Stimulated activated CD8-positive, alpha-beta memory T cell treated with anti-CD3 and anti-CD28 coated beads, Interleukin-4, amount 100 ng/mL, for 24 hours (primary cell): ENCODE data around the gene AAK1.
"Not testable (repeated sequence)": the region's sequence is repeated elsewhere in the genome, so short reads cannot be mapped to it uniquely, and the experiment has no call there.

ENCODE experiments used
- DNase-seq: peaks from one replicate; pipeline ENCODE4 v3.0.0-alpha.2; 2020; ENCODE audit warnings: low read depth

Gene AAK1

GRCh38 chr2:69624611-69625010 lies 18.9 kb downstream of the AAK1 start:
- DNase-seq = no peak

DNA sequence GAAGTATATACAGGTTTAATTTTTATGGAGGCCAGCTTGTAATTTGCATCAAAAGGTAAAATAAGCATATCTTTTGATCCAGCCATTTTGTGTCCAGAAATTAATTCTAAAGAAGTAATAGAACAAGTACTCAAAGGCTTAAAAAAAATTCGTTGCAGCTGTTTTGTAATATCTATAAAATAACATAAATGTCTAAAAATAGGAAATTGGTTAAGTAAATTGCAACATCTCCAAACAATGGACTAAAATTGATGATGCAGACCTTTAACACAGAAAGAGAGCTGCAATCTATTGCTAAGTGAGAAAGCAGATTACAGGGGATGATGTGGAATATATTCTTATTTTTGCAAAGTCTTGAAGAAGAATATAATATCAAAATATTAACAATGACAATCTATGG lies 19.4 kb downstream of the AAK1 start:
- DNase-seq = no peak

DNA sequence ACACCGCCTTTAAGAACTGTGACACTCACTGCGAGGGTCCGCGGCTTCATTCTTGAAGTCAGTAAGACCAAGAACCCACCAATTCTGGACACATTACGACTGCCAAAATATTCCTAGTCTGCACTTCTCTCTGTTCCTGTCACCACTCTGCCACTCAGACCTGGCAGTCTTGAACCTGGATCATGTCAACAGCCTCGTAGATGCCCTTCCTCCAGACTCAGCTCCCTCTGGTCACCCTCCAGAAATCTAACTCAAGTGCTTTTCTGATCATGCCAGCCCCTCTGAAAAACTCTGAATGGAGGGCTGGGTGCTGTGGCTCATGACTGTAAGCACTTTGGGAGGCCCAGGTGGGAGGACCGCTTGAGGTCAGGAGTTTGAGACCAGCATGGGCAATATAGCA lies 20.3 kb downstream of the AAK1 start:
- DNase-seq = no peak

- not testable (repeated sequence) for DNase-seq
These were observed 20.7 kb downstream of the AAK1 start for GRCh38 chr2:69622805-69623204.

- not testable (repeated sequence) for DNase-seq
These were observed 21.5 kb downstream of the AAK1 start for GRCh38 chr2:69622017-69622540.

GRCh38 chr2:69621440-69621839 lies 22.1 kb downstream of the AAK1 start:
- no peak for DNase-seq

DNA sequence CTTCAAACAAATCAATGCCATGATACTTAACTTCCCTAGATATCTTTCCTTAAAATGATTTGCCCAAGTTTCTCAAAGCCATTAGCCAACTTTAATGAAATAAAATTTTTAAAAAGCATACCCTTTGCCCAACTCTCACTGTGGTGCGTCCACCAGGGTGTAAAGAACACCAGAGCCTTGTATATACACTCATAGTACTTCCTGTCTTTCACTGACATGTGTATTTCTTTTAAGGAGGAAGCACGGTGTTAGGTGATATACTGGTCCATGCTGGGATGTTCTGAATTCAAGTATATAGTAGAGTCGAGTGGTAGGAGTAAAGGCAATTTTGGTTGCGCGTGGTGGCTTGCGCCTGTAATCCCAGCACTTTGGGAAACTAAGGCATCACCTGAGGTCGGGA lies 22.7 kb downstream of the AAK1 start:
- no peak for DNase-seq

DNA sequence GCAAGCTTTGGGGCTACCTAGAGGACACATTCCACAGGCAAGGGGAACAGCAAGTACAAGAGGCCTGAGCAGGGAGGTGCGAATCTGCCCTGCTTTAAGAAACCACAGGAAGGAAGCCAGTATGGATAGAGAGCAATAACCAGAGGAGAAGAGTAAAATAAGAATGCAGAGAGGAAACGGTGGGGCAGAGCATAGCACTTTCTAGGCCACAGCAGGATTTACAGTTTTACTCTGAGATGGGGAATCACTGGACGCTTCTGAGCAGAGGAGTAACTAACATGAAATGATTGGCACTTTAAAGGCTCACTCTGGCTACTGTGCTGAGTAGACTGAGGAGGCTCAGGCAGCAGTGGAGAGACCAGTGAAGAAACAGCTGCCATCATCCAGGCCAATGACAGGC lies 23.8 kb downstream of the AAK1 start:
- no peak for DNase-seq

- DNase-seq = no peak
These were observed 25.2 kb downstream of the AAK1 start for GRCh38 chr2:69618362-69618761.

- no peak for DNase-seq
These were observed 25.8 kb downstream of the AAK1 start for GRCh38 chr2:69617744-69618143.

DNA sequence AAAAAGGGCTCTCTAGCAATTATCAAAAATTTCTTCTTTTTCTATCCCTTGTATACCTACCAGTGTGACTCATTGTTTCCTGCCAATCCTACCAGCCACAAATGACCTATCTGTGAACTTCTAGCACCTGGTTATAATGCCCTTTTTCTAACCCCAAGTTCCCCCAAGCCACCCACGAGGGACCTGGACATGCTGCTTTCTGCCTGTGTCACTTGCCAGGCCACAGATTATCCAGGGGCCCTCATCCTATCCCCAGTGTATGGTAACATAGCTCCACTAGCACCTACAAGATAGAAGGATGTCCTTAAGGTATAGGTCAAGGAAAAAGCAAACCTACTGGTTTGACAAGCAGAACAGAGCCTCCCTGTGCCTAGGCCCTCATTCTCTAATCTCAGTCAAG lies 26.8 kb downstream of the AAK1 start:
- peak; percentile 25 for DNase-seq

DNA sequence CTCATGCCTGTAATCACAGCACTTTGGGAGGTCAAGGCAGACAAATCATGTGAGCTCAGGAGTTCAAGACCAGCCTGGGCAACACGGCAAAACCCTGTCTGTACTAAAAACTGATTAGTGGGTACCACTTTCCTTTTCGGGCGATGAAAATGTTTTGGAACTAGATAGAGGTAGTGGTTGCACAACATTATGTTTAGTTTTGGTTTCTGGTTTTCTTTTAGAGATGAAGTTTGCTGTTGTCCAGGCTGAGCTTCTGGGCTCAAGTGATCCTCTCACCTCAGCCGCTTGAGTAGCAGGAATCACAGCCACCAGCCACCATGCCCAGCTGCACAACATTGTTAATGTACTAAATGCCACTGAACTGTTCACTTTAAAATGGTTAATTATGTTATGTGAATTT lies 27.6 kb downstream of the AAK1 start:
- no peak for DNase-seq

DNA sequence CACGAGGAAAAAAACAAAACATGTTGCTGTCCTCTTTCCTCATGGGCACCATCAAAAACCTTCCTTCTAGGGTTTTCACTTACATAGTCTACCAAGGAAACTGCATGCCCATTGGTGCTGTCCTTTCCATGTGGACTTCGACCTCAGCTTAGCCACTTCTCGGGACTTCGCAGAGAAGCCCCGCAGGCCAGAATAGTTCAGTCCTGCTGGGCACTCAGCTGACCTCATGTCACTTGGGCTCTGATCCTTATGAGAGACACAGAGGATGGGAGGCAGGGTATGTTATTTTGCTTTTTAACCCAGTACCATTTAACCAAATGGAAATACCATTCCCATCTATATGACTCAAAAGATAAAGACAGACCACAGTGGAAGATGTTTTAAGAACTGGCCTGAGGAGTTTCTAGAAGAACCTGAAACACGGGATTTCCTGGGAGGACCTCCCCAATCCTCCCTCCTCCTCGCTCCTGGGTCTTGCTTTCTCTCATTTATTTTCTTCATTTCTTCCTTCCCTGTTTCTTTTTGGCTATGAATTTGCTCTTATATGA lies 28.4 kb downstream of the AAK1 start:
- DNase-seq = no peak

GRCh38 chr2:69612707-69613106 lies 30.8 kb downstream of the AAK1 start:
- DNase-seq = no peak

DNA sequence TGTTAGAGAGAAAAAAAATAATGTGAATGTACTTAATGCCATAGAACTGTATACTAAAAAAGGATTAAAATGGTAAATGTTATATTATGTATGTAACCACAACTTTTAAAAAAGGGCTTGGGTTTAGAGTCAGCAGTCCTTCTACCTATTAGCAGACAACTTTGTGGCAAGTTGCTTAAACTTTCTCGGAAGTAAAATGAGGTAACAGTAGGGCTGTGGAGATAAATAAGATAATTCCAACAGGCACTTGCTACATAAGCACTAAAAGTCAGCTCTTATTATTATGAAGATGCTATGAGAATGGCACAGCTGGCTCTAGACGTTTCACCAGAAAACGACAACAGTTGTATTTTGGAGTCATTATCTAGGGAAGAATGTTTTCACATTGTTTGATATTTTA lies 31.3 kb downstream of the AAK1 start:
- no peak for DNase-seq

DNA sequence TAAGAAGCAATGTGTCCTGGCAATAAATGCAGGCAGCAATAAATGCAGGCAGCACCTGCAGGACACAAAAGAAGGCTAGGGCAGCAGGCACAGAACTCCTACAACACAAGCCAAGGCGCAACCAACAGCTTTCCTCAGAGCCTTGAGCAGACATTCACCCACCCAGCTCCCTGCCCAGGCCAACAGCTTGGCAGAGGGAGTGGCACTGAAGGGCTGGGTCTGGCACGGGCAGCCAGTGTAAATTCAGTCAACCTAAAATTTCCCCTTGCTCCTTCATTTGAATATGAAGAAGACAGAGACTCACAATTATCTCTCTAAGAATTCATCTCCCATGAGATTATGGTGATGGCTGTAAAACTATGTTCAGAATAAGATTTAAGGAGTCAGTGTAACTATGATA lies 35.4 kb downstream of the AAK1 start:
- no peak for DNase-seq

- not testable (repeated sequence) for DNase-seq
These were observed 36.8 kb downstream of the AAK1 start for GRCh38 chr2:69606771-69607170.

DNA sequence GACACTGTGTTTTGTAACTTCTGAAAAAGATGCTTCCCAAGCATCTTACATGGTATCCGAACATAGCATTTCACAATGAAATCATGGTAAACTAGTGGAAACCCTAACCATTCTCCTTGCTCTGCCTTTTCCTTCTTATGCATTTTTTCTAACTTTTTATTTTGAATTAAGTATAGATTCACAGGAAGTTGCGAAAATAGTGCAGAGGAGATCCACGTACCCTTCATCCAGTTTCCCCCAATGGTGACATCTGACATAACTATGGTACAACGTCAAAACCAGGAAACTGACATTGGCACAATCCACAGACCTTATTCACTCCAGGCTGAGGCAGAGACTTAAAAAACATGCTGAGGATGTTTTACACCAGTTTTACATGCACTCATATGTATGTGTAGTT lies 38.3 kb downstream of the AAK1 start:
- no peak for DNase-seq

DNA sequence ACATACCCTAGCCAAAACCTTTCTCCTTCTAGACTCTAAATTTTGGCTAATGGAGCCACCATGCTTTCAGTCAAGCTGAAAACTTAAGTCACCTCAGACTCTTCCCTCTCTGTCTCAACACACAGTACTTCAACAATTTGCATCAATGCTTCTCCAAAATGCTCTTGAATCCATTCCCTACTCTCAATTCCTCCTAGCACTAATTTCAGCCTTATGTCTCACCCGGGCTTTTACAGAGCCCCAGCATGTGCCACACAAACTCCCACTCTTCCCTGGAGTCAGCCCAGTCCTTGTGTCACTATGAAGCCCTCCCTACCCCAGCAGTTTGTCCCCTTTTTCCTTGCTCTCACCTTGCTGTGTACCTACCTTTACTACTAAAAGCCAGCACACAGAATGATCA lies 38.7 kb downstream of the AAK1 start:
- no peak for DNase-seq

DNA sequence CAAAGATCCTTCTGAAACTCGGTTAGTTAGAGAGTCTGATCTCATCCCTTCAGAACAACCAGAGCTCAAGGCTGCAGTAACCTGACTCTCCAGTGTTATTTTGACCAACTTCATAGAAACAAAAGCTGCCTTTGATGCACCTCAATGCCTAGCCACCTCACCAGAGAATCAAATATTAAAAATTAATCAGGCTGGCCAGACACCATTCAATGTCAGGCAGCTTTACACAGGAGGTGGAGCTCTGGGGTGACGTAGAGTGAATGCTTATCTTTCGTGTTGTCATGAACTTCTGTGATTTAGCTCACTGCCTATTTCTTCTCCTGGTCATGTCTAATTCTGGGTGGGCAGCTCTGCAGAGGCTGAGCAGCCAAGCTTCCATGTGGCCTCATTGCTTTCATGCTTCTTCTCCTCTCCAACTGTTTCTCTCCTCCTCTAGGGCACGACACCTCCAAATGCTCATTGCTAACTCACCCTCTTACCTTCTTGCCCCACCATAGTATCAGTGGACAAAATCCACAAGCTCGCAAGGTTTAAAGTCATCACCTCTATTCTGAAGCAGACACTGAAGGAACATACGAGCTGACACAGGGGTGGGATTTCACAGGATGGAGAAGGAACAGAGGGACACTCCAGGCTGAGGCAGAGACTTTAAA lies 39.4 kb downstream of the AAK1 start:
- no peak for DNase-seq

- DNase-seq = no peak
These were observed 40.3 kb downstream of the AAK1 start for GRCh38 chr2:69603146-69603743.

DNA sequence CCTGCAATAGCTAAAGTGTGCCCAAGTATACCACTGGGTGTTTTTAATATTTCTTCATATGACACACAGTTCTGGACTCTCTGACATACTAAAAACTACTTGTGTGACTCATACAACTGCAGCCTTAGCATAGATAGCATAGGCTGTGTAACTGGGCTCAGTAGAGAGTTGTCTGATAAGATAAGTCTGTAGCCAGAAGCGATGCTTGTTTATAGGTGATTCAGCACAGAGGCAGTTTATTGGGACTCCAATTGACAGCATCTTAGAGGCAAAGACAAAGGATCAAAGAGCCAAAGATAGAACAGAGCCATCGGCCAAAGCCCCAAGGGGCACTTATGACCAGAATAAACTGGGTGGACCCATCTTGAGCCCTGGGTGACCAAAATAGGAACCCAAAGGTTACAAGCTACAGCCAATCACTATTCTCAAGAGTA lies 42.3 kb downstream of the AAK1 start:
- DNase-seq = no peak

GRCh38 chr2:69600425-69600824 lies 43.1 kb downstream of the AAK1 start:
- DNase-seq = no peak
